ENCODE data around the gene CNNM1. TPM values are rescaled to one million over a fixed set of nuclear protein-coding genes. Genes with fewer than 3 reads are reported as not detected.

CNNM1 gene
- total RNA-seq (2014; rRNA removed; shearing (Covaris generic)) = 0.05 TPM in 1 of 2 replicates, not detected in the other

GRCh38 chr10:99329304-99329553 lies at the start of gene CNNM1:
CNNM1 (plus strand) TSS chr10:99329356; CDS start chr10:99329388, 32 bp downstream.

GRCh38 chr10:99430451-99431189 lies 101.5 kb downstream of the CNNM1 start, which contains the start of gene GOT1:
GOT1 (minus strand) TSS chr10:99430624; CDS start chr10:99430565, 59 bp downstream.

Other genes with a start within 250 kb of the CNNM1 start
- gene HPSE2, start 93.5 kb upstream of the CNNM1 start, total RNA-seq (2014; rRNA removed; shearing (Covaris generic)) = not detected in 2 replicates
- gene GOT1, start 101.3 kb downstream of the CNNM1 start, total RNA-seq (2014; rRNA removed; shearing (Covaris generic)) = 52.7 and 63.4 TPM in 2 replicates
- 0.13 TPM in 1 of 2 replicates, not detected in the other for gene NKX2-3, start 203.6 kb downstream of the CNNM1 start, total RNA-seq (2014; rRNA removed; shearing (Covaris generic))

Data from A375 (cell line).